Measurements from ENCODE around the gene C17orf50.

DNA sequence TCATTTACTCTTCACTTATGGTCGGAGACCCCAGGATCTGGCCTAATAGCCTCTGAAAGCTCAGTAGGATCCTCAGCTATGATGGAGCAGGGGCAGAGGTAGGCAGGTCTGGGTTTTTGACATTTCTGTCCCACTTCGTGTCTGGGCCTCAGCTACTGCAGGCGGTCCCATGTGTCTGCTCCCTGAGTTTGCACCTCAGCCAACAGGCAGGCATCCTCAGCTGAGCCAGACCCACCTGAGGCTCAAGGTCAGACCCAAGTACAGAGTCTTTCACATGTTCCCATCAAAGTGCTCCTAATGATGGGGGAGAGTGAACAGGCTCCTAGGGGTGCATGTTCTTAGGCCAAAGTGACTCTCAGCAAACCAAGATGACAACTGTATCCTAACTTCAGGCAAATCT lies 32.1 kb upstream of the C17orf50 start:
- TF ChIP-seq, protein P1, sequence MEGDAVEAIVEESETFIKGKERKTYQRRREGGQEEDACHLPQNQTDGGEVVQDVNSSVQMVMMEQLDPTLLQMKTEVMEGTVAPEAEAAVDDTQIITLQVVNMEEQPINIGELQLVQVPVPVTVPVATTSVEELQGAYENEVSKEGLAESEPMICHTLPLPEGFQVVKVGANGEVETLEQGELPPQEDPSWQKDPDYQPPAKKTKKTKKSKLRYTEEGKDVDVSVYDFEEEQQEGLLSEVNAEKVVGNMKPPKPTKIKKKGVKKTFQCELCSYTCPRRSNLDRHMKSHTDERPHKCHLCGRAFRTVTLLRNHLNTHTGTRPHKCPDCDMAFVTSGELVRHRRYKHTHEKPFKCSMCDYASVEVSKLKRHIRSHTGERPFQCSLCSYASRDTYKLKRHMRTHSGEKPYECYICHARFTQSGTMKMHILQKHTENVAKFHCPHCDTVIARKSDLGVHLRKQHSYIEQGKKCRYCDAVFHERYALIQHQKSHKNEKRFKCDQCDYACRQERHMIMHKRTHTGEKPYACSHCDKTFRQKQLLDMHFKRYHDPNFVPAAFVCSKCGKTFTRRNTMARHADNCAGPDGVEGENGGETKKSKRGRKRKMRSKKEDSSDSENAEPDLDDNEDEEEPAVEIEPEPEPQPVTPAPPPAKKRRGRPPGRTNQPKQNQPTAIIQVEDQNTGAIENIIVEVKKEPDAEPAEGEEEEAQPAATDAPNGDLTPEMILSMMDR (IDR thresholded peaks at IDR 0.05; ENCODE audit: poor library complexity), result no peak
- no peak for TF ChIP-seq EZH2phosphoT487 (IDR thresholded peaks at IDR 0.05; ENCODE audit: low read depth, severe bottlenecking, unreplicated experiment)

All from hepatocyte (in vitro differentiated cells).